Progenitor cell of endocrine pancreas (in vitro differentiated cells): Measurements from ENCODE around the gene SOX18. TPM values are rescaled to one million over a fixed set of nuclear protein-coding genes. Genes with fewer than 3 reads are reported as not detected.

Source experiments
- DNase-seq: peaks from one replicate; pipeline ENCODE4 v3.0.0; 2021; ENCODE audit warnings: low spot score; ENCODE audit not compliant: unreplicated experiment
- H3K27ac Mint-ChIP-seq: 2 replicates; pipeline ENCODE4 v1.8.0; 2021; ENCODE audit warnings: mild to moderate bottlenecking, moderate library complexity, mixed read lengths
- H3K27me3 Mint-ChIP-seq: 2 replicates; pipeline ENCODE4 v1.8.0; 2021; ENCODE audit warnings: mixed read lengths
- H3K36me3 Mint-ChIP-seq: 2 replicates; pipeline ENCODE4 v1.8.0; 2022; ENCODE audit warnings: mixed read lengths; ENCODE audit not compliant: insufficient read depth
- H3K4me1 Mint-ChIP-seq: 2 replicates; pipeline ENCODE4 v1.8.0; 2021; ENCODE audit warnings: low read depth, mixed read lengths
- H3K4me3 Mint-ChIP-seq: 2 replicates; pipeline ENCODE4 v1.8.0; 2021; ENCODE audit warnings: low read depth, mild to moderate bottlenecking, moderate library complexity, mixed read lengths
- H3K9me3 Mint-ChIP-seq: 2 replicates; pipeline ENCODE4 v1.8.0; 2021; ENCODE audit warnings: low read depth, mixed read lengths
- total RNA-seq: library from RNA; stranded (reverse); gene quantifications from 2 replicates; pipeline ENCODE4 v1.2.1, GENCODE V29; 2021
- TF ChIP-seq, protein P1 (sequence below): fragments of 200-600 bp; sonication (generic); IDR thresholded peaks from one replicate; pipeline ENCODE4 v1.5.0; 2021; ENCODE audit warnings: antibody characterized with exemption, mild to moderate bottlenecking; ENCODE audit not compliant: unreplicated experiment

Gene SOX18
- total RNA-seq, 1 donor from 2014 or later: not detected

DNA sequence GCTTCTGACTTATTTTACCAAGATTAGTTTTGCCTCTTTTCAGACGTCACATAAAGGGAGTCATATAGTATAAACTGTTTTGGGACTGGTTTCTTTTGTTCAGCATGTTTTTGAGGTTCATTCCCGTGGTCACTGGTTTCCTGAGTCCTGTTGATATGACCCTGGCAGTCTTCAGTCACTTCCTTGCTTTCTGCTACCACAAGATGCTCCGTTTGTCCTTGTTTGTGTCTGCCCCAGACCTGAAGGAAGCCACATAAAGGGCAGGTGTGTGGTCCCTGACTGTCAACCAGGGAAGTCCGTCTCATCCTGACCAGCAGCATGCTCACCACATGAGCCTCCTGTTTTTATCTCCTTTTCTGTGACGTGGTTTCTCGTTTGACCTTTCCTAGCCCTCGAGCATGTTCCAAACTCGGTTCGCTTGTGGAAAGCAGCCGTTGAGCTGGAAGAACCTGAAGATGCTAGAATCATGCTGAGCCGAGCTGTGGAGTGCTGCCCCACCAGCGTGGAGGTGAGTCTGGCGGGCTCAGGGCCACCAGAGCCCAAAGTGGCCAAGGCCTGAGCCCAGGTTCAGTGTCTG lies 39.5 kb downstream of the SOX18 start:
- Mint-ChIP-seq H3K4me1 (no peaks in the 10 kb centered on the region), H3K36me3 (peaks cover 27% of the 10 kb centered on the region), H3K4me3 (no peak overlapping the region), H3K27ac (no peak overlapping the region), H3K27me3 (no peaks in the 10 kb centered on the region), H3K9me3 (no peaks in the 10 kb centered on the region)
- TF ChIP-seq, protein P1, sequence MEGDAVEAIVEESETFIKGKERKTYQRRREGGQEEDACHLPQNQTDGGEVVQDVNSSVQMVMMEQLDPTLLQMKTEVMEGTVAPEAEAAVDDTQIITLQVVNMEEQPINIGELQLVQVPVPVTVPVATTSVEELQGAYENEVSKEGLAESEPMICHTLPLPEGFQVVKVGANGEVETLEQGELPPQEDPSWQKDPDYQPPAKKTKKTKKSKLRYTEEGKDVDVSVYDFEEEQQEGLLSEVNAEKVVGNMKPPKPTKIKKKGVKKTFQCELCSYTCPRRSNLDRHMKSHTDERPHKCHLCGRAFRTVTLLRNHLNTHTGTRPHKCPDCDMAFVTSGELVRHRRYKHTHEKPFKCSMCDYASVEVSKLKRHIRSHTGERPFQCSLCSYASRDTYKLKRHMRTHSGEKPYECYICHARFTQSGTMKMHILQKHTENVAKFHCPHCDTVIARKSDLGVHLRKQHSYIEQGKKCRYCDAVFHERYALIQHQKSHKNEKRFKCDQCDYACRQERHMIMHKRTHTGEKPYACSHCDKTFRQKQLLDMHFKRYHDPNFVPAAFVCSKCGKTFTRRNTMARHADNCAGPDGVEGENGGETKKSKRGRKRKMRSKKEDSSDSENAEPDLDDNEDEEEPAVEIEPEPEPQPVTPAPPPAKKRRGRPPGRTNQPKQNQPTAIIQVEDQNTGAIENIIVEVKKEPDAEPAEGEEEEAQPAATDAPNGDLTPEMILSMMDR: no peak
- no peak for DNase-seq

DNA sequence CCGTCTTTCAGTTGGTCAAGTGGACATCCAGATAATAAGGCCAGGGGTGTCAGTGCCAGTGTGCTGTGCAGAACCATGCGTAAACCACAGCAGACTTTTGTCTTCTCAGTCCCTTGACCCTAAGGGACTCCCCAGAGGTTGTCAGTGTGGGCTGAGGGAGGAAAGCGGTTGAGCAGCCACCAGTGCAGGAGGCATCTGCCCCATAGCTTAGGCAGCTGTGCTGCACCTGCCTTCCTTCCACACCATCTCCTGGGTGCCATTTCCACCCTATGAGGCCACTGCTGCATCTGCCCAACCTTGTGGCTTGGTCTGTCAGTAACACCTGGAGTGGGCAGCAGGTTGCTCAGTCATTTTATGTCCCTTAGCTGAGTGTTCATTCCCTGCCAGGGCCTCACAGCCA lies 42.5 kb downstream of the SOX18 start:
- no peaks in the 10 kb centered on the region for H3K27me3 Mint-ChIP-seq

GRCh38 chr20:64006490-64006889 lies 42.9 kb downstream of the SOX18 start:
- no peak for DNase-seq
- no peak overlapping the region for H3K27ac Mint-ChIP-seq
- H3K9me3 Mint-ChIP-seq: no peaks in the 10 kb centered on the region
- TF ChIP-seq, protein P1: no peak
- H3K27me3 Mint-ChIP-seq: no peaks in the 10 kb centered on the region
- H3K4me3 Mint-ChIP-seq: no peak overlapping the region
- peaks cover 5% of the 10 kb centered on the region for H3K4me1 Mint-ChIP-seq
- peaks cover 29% of the 10 kb centered on the region for H3K36me3 Mint-ChIP-seq

More for the DNA sequence above, 42.5 kb downstream of the SOX18 start:
- Mint-ChIP-seq H3K4me1 (peaks cover 5% of the 10 kb centered on the region), H3K36me3 (peaks cover 27% of the 10 kb centered on the region), H3K27ac (no peak overlapping the region), H3K9me3 (no peaks in the 10 kb centered on the region), H3K4me3 (no peak overlapping the region)
- TF ChIP-seq, protein P1: no peak
- no peak for DNase-seq

DNA sequence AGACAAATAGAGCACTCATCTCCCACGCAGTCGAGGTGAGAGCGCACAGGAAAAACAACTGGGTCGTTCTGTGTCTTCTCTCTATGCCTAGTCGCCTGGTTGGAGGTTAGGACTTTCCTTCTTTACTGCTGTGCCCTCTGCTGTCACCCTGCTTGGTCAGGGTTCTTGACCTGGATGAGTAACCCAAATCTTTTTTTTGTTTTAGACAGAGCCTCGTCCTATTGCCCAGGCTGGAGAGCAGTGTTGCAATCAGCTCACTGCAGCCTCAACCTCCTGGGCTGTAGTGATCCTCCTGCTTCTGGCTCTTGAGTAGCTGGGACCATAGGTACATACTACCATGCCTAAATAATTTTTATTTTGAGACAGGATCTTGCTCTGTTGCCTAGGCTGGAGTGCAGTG lies 44.0 kb downstream of the SOX18 start:
- no peaks in the 10 kb centered on the region for H3K9me3 Mint-ChIP-seq
- no peak overlapping the region for H3K27ac Mint-ChIP-seq
- H3K4me3 Mint-ChIP-seq: no peak overlapping the region
- H3K4me1 Mint-ChIP-seq: peaks cover 5% of the 10 kb centered on the region
- TF ChIP-seq, protein P1: no peak
- DNase-seq: no peak
- no peaks in the 10 kb centered on the region for H3K27me3 Mint-ChIP-seq
- peaks cover 30% of the 10 kb centered on the region for H3K36me3 Mint-ChIP-seq

DNA sequence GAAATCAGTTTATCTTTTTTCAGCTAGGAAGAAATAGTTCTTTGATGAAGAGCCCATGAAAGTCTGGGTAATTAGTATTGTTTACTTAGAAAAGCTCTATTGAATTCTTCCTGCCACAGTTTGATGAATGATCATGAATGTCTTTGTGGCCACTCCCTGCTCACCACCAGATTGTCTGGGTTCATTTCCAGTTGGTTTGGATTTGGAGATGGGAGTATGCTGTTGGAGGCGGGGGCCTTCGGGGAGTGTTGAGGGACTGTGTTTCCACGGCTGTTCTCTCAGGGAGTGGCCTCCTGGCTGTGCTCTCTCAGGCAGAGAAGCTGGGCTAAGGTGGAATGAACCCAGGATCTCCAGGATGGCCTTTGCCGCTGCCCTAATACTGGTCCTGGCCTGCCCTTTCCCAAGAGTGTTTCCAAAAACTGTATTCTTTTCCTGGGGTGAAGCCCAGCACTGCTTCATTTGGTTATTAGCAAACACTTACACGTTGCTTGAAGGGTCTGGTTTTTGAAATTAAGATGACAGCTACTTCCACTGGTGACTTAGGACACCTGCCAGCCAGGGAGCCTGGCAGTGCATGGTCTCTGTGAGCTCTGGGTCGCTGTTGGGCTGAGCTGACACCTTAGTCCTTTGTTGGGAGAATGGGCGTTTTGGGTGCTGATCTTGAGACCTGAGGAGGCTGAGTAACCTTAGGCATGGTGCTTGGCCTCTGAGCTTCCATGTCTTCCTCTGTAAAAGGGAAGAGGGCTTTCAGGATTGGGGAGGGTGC lies 45.3 kb downstream of the SOX18 start:
- Mint-ChIP-seq H3K4me3 (no peak overlapping the region), H3K4me1 (peaks cover 5% of the 10 kb centered on the region), H3K36me3 (peaks cover 29% of the 10 kb centered on the region), H3K27me3 (no peaks in the 10 kb centered on the region), H3K27ac (peak overlapping the region; percentile 74), H3K9me3 (no peaks in the 10 kb centered on the region)
- no peak for DNase-seq
- TF ChIP-seq, protein P1: no peak
